AG10803 (cell line): ENCODE measurements around the gene ZNFX1.

Experiments
- DNase-seq: peaks from one replicate; pipeline ENCODE4 v3.0.0; 2010; ENCODE audit warnings: low read depth
- H3K4me3 ChIP-seq: 2 replicates; pipeline ENCODE4 v1.5.1; 2011; ENCODE audit warnings: mild to moderate bottlenecking, low read length, control low read depth
- TF ChIP-seq, protein P1 (sequence below): conservative IDR thresholded peaks from 2 replicates; pipeline ENCODE4 v1.5.1; 2011; ENCODE audit warnings: mild to moderate bottlenecking, low read length, control low read depth, inconsistent platforms

The ZNFX1 gene

DNA sequence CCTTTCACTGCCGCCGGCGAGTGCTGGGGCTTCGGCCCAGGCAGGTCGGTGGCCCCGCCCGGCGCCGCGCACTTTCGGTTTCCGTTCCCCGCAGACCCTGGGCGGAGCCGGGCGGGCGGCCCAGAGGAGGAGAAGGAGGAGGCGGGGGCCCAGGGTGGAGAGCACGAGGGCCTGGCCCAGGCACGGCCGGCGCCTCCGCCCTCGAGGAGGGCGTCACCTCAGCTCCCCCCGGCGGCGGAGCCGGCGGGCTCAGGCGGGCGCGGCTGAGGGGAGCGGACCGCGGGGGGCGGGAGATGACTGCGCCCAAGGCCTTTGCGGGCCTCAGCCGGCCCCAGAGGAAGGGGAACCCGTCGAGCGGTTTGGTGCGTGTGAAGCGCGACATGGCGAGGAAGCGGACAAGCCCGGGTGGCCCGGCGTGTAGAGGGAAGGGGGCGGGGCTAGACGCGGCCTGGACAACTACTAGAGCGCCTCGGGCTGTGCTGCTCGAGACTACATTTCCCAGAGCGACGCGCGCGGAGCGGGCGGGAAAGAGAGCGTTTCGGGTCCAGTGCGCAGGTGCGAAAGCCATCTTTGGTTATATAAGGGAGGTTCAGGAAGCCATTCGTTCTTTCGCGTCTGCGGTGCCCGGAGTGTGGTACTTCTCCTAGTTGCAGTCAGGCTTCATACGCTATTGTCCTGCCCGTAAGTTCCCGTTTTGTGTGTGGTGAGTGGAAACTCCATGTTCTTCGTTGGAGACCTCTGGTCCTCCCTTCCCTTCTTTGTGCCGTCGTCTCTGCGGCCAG is at the start of gene ZNFX1:
ZNFX1 (minus strand) TSS at position 22 of the 782 bp plus-strand sequence. CDS start 2,218 bp downstream, outside the sequence.
- H3K4me3 ChIP-seq = peak within 1 kb of the TSS; percentile 100
- peak; percentile 97 for DNase-seq
- TF ChIP-seq, protein P1, sequence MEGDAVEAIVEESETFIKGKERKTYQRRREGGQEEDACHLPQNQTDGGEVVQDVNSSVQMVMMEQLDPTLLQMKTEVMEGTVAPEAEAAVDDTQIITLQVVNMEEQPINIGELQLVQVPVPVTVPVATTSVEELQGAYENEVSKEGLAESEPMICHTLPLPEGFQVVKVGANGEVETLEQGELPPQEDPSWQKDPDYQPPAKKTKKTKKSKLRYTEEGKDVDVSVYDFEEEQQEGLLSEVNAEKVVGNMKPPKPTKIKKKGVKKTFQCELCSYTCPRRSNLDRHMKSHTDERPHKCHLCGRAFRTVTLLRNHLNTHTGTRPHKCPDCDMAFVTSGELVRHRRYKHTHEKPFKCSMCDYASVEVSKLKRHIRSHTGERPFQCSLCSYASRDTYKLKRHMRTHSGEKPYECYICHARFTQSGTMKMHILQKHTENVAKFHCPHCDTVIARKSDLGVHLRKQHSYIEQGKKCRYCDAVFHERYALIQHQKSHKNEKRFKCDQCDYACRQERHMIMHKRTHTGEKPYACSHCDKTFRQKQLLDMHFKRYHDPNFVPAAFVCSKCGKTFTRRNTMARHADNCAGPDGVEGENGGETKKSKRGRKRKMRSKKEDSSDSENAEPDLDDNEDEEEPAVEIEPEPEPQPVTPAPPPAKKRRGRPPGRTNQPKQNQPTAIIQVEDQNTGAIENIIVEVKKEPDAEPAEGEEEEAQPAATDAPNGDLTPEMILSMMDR = no peak

- DNase-seq = peak; percentile 97
- peak overlapping the region; percentile 26 for H3K4me3 ChIP-seq
- TF ChIP-seq, protein P1 = no peak
Observed at GRCh38 chr20:49326026-49326425, 48.2 kb upstream of the ZNFX1 start.

DNA sequence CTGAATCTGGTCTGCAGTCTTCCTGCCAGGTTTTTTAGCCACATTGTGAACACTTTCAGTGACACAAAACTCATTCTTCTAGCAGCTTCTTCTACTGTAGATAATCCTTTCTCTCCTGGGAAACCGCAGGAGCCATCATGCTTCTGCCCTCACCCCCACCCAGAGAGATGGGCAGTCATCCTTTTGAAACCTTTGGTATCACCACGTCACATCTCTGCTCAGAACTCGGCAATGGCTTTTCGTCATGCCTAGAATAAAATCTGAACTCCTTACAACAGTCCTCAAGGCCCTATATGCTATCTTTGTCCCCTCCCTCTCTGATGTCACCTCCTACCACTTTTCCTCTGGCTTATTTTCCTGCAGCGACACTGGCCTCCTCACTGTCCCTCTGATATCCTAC is 46.4 kb upstream of the ZNFX1 start:
- TF ChIP-seq, protein P1 = no peak

GRCh38 chr20:49323622-49324238 is 45.9 kb upstream of the ZNFX1 start:
- peak; percentile 86 for DNase-seq
- TF ChIP-seq, protein P1 = peak; percentile 71
- H3K4me3 ChIP-seq = no peak overlapping the region

More for the DNA sequence above, 46.4 kb upstream of the ZNFX1 start:
- DNase-seq = no peak
- no peak overlapping the region for H3K4me3 ChIP-seq

GRCh38 chr20:49320460-49320859 is 42.6 kb upstream of the ZNFX1 start:
- TF ChIP-seq, protein P1 = peak; percentile 67
- DNase-seq = peak; percentile 54
- H3K4me3 ChIP-seq = no peak overlapping the region

- TF ChIP-seq, protein P1 = no peak
- DNase-seq = no peak
- no peak overlapping the region; the same call in 1 of the 2 replicates for H3K4me3 ChIP-seq
Observed at GRCh38 chr20:49319208-49319809, 41.5 kb upstream of the ZNFX1 start.
